Gastrocnemius medialis (tissue), 4 donors: ENCODE measurements around the gene FAM163B.

ENCODE experiments used
- POLR2A ChIP-seq, 2 donors: fragments of 450-650 bp; IDR thresholded peaks; one replicate each; pipeline ENCODE4 v1.6.1; 2017; ENCODE audit warnings: antibody characterized with exemption in 2 of 2, mild to moderate bottlenecking in 2 of 2, moderate library complexity in 2 of 2
- TF ChIP-seq, protein P1 (sequence below), 5 experiments: fragments of 450-650 bp in 3 of 5; fragments of 200-600 bp in 2 of 5; sonication (generic) in 2 of 5; IDR thresholded peaks in 4 of 5; conservative IDR thresholded peaks in 1 of 5; 1 replicate in 4 of 5; 2 replicates in 1 of 5; pipeline ENCODE4 v1.5.1; 2016 to 2019; ENCODE audit warnings: antibody characterized with exemption in 5 of 5, mild to moderate bottlenecking in 3 of 5, moderate library complexity in 3 of 5

GRCh38 chr9:133538176-133538575 is 71.0 kb downstream of the FAM163B start:
- TF ChIP-seq, protein P1, sequence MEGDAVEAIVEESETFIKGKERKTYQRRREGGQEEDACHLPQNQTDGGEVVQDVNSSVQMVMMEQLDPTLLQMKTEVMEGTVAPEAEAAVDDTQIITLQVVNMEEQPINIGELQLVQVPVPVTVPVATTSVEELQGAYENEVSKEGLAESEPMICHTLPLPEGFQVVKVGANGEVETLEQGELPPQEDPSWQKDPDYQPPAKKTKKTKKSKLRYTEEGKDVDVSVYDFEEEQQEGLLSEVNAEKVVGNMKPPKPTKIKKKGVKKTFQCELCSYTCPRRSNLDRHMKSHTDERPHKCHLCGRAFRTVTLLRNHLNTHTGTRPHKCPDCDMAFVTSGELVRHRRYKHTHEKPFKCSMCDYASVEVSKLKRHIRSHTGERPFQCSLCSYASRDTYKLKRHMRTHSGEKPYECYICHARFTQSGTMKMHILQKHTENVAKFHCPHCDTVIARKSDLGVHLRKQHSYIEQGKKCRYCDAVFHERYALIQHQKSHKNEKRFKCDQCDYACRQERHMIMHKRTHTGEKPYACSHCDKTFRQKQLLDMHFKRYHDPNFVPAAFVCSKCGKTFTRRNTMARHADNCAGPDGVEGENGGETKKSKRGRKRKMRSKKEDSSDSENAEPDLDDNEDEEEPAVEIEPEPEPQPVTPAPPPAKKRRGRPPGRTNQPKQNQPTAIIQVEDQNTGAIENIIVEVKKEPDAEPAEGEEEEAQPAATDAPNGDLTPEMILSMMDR (IDR thresholded peaks at IDR 0.05 in 4 of 5, conservative IDR thresholded peaks at IDR 0.05 in 1 of 5) = no peak
- TF ChIP-seq POLR2A (IDR thresholded peaks at IDR 0.05) = no peak
